GM12878 (cell line): Measurements from ENCODE around the gene CCL14. TPM values are rescaled to one million over a fixed set of nuclear protein-coding genes. Genes with fewer than 3 reads are reported as not detected.

Experiments
- ATAC-seq: fragments of 200-7000 bp; cut with Tn5 transposase; 3 replicates; pipeline ENCODE4 v1.9.1; 2020; ENCODE audit warnings: mild to moderate bottlenecking, moderate library complexity
- BruUV-seq: library from RNA; stranded (reverse); fragments of 400-500 nt; replicated peaks from 2 replicates; lab custom pipeline; 2021; lab: Mats Ljungman, UMichigan
- CTCF ChIA-PET: fragments of 300-600 bp; sonication (Branson Sonifier 250); formaldehyde crosslinking; extraction: SDS; loops from one replicate; lab custom pipeline; 2021; ENCODE audit warnings: inconsistent platforms; lab: Yijun Ruan, JAX
- POLR2A ChIA-PET: fragments of 350-600 bp; formaldehyde crosslinking; extraction: SDS; loops from one replicate; lab custom pipeline; 2021; ENCODE audit warnings: inconsistent platforms; lab: Charles Lee
- RAD21 ChIA-PET: fragments of 300-600 bp; sonication (Branson Sonifier 250); formaldehyde crosslinking; loops from one replicate; lab custom pipeline; 2023; ENCODE audit warnings: antibody characterized with exemption; ENCODE audit not compliant: unreplicated experiment; lab: Charles Lee
- SMC1A ChIA-PET: fragments of 300-600 bp; sonication (Branson Sonifier 250); formaldehyde crosslinking; loops from one replicate; lab custom pipeline; 2023; ENCODE audit not compliant: unreplicated experiment, uncharacterized antibody; lab: Charles Lee
- DNase-seq: peaks from one replicate; pipeline ENCODE4 v3.0.0-alpha.2; 2011; ENCODE audit warnings: low read depth, low spot score
- FAIRE-seq: peaks from 3 replicates; lab custom pipeline; 2011; peaks lifted over from hg19 to GRCh38; lab: Jason Lieb, UNC
- H2AFZ ChIP-seq: 2 replicates; pipeline ENCODE4 v1.6.0; 2011; ENCODE audit warnings: low read depth, low read length, control low read depth; ENCODE audit not compliant: control insufficient read depth
- H3K27ac ChIP-seq: 2 replicates; pipeline ENCODE4 v1.5.1; 2011; ENCODE audit warnings: control low read depth; ENCODE audit not compliant: control insufficient read depth, insufficient read depth
- H3K27me3 ChIP-seq, 2 experiments: replicated peaks in 1 of 2; 2 replicates each; pipeline versions ENCODE4 v1.6.0 to v1.6.1; 2011; ENCODE audit warnings: low read length in 1 of 2; ENCODE audit not compliant: control insufficient read depth in 2 of 2, insufficient read depth in 2 of 2
- H3K36me3 ChIP-seq, 2 experiments: 2 replicates each; pipeline ENCODE4 v1.5.1; 2011; ENCODE audit warnings: low read length in 1 of 2; ENCODE audit not compliant: control insufficient read depth in 2 of 2, insufficient read depth in 2 of 2
- H3K4me1 ChIP-seq: 2 replicates; pipeline ENCODE4 v1.6.1; 2011; ENCODE audit warnings: mild to moderate bottlenecking, low read length, moderate library complexity, mixed read lengths; ENCODE audit not compliant: control insufficient read depth, insufficient read depth
- H3K4me2 ChIP-seq: 2 replicates; pipeline ENCODE4 v1.6.0; 2011; ENCODE audit warnings: control low read depth; ENCODE audit not compliant: control insufficient read depth, insufficient read depth
- H3K4me3 ChIP-seq: fragments of 200-600 bp; sonication (generic); 2 replicates; pipeline ENCODE4 v1.5.1; 2016
- H3K79me2 ChIP-seq: 2 replicates; pipeline ENCODE4 v1.6.0; 2011; ENCODE audit warnings: low read length; ENCODE audit not compliant: control insufficient read depth, insufficient read depth
- H3K9ac ChIP-seq: 2 replicates; pipeline ENCODE4 v1.8.0; 2011; ENCODE audit warnings: low read length, control low read depth, mixed read lengths; ENCODE audit not compliant: control insufficient read depth, insufficient read depth
- H3K9me3 ChIP-seq: replicated peaks from 3 replicates; pipeline ENCODE4 v1.5.1; 2011; ENCODE audit warnings: mild to moderate bottlenecking, low read length; ENCODE audit not compliant: control insufficient read depth, insufficient read depth
- H4K20me1 ChIP-seq: 2 replicates; pipeline ENCODE4 v1.6.0; 2011; ENCODE audit not compliant: control insufficient read depth, insufficient read depth
- EGR1 ChIP-seq, 2 experiments: IDR thresholded peaks; 1 replicate in 1 of 2; 2 replicates in 1 of 2; pipeline ENCODE4 v1.6.1; 2011 to 2012; ENCODE audit warnings: low read depth in 2 of 2, low read length in 2 of 2, borderline replicate concordance in 1 of 2, mild to moderate bottlenecking in 1 of 2, moderate library complexity in 1 of 2
- EP300 ChIP-seq, 2 experiments: fragments of 150-350 bp in 1 of 2; IDR thresholded peaks; 2 replicates each; pipeline ENCODE4 v1.6.1; 2011 to 2012; ENCODE audit warnings: low read depth in 2 of 2, low read length in 2 of 2, borderline replicate concordance in 1 of 2, improper control_type of control experiment in 1 of 2, inconsistent platforms in 1 of 2; ENCODE audit not compliant: control insufficient read depth in 1 of 2
- IKZF2 ChIP-seq, 2 experiments: fragments of 450-650 bp; IDR thresholded peaks; 2 replicates each; pipeline ENCODE4 v1.6.1; 2017; ENCODE audit warnings: mild to moderate bottlenecking in 2 of 2, moderate library complexity in 2 of 2
- KDM1A ChIP-seq: fragments of 200-600 bp; sonication (generic); IDR thresholded peaks from 2 replicates; pipeline ENCODE4 v1.6.1; 2016; ENCODE audit warnings: borderline replicate concordance
- KLF5 ChIP-seq: fragments of 450-650 bp; IDR thresholded peaks from 2 replicates; pipeline ENCODE4 v1.6.1; 2014; ENCODE audit warnings: mild to moderate bottlenecking; ENCODE audit not compliant: partially characterized antibody
- NR2C1 ChIP-seq: fragments of 450-650 bp; IDR thresholded peaks from 2 replicates; pipeline ENCODE4 v1.6.1; 2017; ENCODE audit warnings: antibody characterized with exemption, mild to moderate bottlenecking, moderate library complexity
- NRF1 ChIP-seq: conservative IDR thresholded peaks from 2 replicates; pipeline ENCODE4 v1.6.1; 2011; ENCODE audit warnings: mild to moderate bottlenecking, low read depth, low read length, improper control_type of control experiment
- PML ChIP-seq: IDR thresholded peaks from 2 replicates; pipeline ENCODE4 v1.6.1; 2012; ENCODE audit warnings: low read length, inconsistent platforms
- POLR2A ChIP-seq: IDR thresholded peaks from 2 replicates; pipeline ENCODE4 v1.6.1; 2011; ENCODE audit warnings: low read depth, mild to moderate bottlenecking, low read length
- RELA ChIP-seq: fragments of 450-650 bp; IDR thresholded peaks from 2 replicates; pipeline ENCODE4 v1.8.0; 2014; ENCODE audit warnings: borderline replicate concordance; ENCODE audit not compliant: partially characterized antibody
- SMAD1 ChIP-seq: fragments of 450-650 bp; IDR thresholded peaks from 2 replicates; pipeline ENCODE4 v1.6.1; 2018; ENCODE audit warnings: mild to moderate bottlenecking, low read depth; ENCODE audit not compliant: partially characterized antibody
- SMAD5 ChIP-seq: IDR thresholded peaks from 2 replicates; pipeline ENCODE4 v1.6.1; 2016; ENCODE audit warnings: antibody characterized with exemption, low read depth
- SREBF2 ChIP-seq: IDR thresholded peaks from 2 replicates; pipeline ENCODE4 v1.6.1; 2012; ENCODE audit warnings: mild to moderate bottlenecking, low read length
- YY1 ChIP-seq: IDR thresholded peaks from 2 replicates; pipeline ENCODE4 v1.6.1; 2011; ENCODE audit warnings: low read depth, mild to moderate bottlenecking, low read length
- WGBS: methylation state at CpG from one replicate; pipeline ENCODE4 v1.1.6; 2016; ENCODE audit warnings: low lambda C conversion rate; ENCODE audit not compliant: insufficient replicate concordance, insufficient coverage; ENCODE audit errors: missing lambda C conversion rate; 5-methylcytosine and 5-hydroxymethylcytosine counted together
- in situ Hi-C: fragments of 300-500 bp; cut with MboI; formaldehyde crosslinking; loops from 9 replicates; pipeline ENCODE4 v1.14.3; 2018; ENCODE audit warnings: mixed read lengths
- intact Hi-C: fragments of 100-400 bp; cut with micrococcal nuclease; formaldehyde crosslinking; loops from one replicate; pipeline ENCODE4 v1.14.2; 2022; ENCODE audit not compliant: unreplicated experiment
- polyA plus RNA-seq, 11 experiments: library from polyadenylated mRNA; depleted of rRNA in 4 of 11; unstranded in 6 of 11; stranded (reverse) in 5 of 11; fragments of >200 nt; fragmentation: Nextera tagmentation in 4 of 11; fragmentation: Illumina TruSeq in 1 of 11; extraction: Ambion mirVana in 4 of 11; extraction: Trizol in 1 of 11; gene quantifications; 1 replicate in 1 of 11; 2 replicates in 10 of 11; pipeline versions ENCODE4 v1.2.1 to v1.2.3, GENCODE V29; 2011 to 2016; ENCODE audit warnings: inconsistent platforms in 2 of 11, missing spikeins in 2 of 11, low read depth in 1 of 11
- total RNA-seq, 4 experiments: library from RNA; depleted of rRNA in 3 of 4; stranded (reverse); fragments of >200 nt in 3 of 4; fragmentation: Illumina TruSeq in 1 of 4; extraction: Trizol in 1 of 4; gene quantifications; 2 replicates each; pipeline versions ENCODE4 v1.2.1 to v1.2.3, GENCODE V29; 2013 to 2021
- TF ChIP-seq, protein P1 (sequence below): fragments of 450-650 bp; IDR thresholded peaks from 2 replicates; pipeline ENCODE4 v1.6.1; 2017; ENCODE audit warnings: mild to moderate bottlenecking, moderate library complexity
- TF ChIP-seq, protein P2 (sequence below): fragments of 450-650 bp; IDR thresholded peaks from 2 replicates; pipeline ENCODE4 v1.6.1; 2014; ENCODE audit warnings: mild to moderate bottlenecking

CCL14 gene
- total and polyA plus RNA-seq, 10 of the 15 experiments (the other 5 are each of a cell fraction or from before 2014, with no cell fraction given), result not detected

- ChIA-PET RAD21 (interaction anchor here (0.7 to 1.6 kb wide), 2 partner anchors 32 to 144 kb away, joined by 4 to 9 read pairs; no protein-coding TSS in a partner anchor), POLR2A (no interaction called here), CTCF (interaction anchor here (0.7 to 1.4 kb wide), 3 partner anchors 30 to 72 kb away, joined by 3 to 5 read pairs (median 3); no protein-coding TSS in a partner anchor), SMC1A (interaction anchor here (0.8 to 2.1 kb wide), 4 partner anchors 20 to 71 kb away, joined by 3 to 7 read pairs (median 3); partner anchors contain the start of gene CCL16)
- in situ Hi-C loops, result no loop called here
- no peaks in the 10 kb centered on the region for H3K27me3 ChIP-seq
- no TSS peak for BruUV-seq
- no peak overlapping the region for H3K9ac ChIP-seq
- ATAC-seq, result peak; percentile 27; the same call in 1 of the 3 replicates
- no peak overlapping the region for H3K4me3 ChIP-seq
- H4K20me1 ChIP-seq, result no peaks in the 10 kb centered on the region
- no peak overlapping the region for H2AFZ ChIP-seq
- intact Hi-C loops, result no loop called here
- H3K27ac ChIP-seq, result no peak overlapping the region
- H3K36me3 ChIP-seq, result no peaks in the 10 kb centered on the region
- DNase-seq, result no peak
- no peaks in the 10 kb centered on the region for H3K9me3 ChIP-seq
- WGBS, result 61% methylated on average over 6 of the region's 6 CpGs
- H3K79me2 ChIP-seq, result no peaks in the 10 kb centered on the region
- H3K4me1 ChIP-seq, result peaks cover 12% of the 10 kb centered on the region
- no peak for FAIRE-seq
- H3K4me2 ChIP-seq, result no peak overlapping the region; the same call in 1 of the 2 replicates
- TF ChIP-seq EP300 (IDR thresholded peaks at IDR 0.05; ENCODE audit: borderline replicate concordance in 1 of 2, control insufficient read depth in 1 of 2, low read depth in 2 of 2, low read length in 2 of 2), result no peak
- no peak for TF ChIP-seq SMAD5
- TF ChIP-seq IKZF2 (IDR thresholded peaks at IDR 0.05), result no peak
- no peak for TF ChIP-seq EGR1 (IDR thresholded peaks at IDR 0.05; ENCODE audit: borderline replicate concordance in 1 of 2, low read depth in 2 of 2, low read length in 2 of 2)
- TF ChIP-seq SREBF2, result no peak
- no peak for TF ChIP-seq NR2C1
- no peak for TF ChIP-seq SMAD1
- TF ChIP-seq KLF5, result no peak
- TF ChIP-seq KDM1A, result no peak
- no peak for TF ChIP-seq POLR2A
- TF ChIP-seq NRF1, result no peak
- no peak for TF ChIP-seq YY1
- TF ChIP-seq, protein P1, sequence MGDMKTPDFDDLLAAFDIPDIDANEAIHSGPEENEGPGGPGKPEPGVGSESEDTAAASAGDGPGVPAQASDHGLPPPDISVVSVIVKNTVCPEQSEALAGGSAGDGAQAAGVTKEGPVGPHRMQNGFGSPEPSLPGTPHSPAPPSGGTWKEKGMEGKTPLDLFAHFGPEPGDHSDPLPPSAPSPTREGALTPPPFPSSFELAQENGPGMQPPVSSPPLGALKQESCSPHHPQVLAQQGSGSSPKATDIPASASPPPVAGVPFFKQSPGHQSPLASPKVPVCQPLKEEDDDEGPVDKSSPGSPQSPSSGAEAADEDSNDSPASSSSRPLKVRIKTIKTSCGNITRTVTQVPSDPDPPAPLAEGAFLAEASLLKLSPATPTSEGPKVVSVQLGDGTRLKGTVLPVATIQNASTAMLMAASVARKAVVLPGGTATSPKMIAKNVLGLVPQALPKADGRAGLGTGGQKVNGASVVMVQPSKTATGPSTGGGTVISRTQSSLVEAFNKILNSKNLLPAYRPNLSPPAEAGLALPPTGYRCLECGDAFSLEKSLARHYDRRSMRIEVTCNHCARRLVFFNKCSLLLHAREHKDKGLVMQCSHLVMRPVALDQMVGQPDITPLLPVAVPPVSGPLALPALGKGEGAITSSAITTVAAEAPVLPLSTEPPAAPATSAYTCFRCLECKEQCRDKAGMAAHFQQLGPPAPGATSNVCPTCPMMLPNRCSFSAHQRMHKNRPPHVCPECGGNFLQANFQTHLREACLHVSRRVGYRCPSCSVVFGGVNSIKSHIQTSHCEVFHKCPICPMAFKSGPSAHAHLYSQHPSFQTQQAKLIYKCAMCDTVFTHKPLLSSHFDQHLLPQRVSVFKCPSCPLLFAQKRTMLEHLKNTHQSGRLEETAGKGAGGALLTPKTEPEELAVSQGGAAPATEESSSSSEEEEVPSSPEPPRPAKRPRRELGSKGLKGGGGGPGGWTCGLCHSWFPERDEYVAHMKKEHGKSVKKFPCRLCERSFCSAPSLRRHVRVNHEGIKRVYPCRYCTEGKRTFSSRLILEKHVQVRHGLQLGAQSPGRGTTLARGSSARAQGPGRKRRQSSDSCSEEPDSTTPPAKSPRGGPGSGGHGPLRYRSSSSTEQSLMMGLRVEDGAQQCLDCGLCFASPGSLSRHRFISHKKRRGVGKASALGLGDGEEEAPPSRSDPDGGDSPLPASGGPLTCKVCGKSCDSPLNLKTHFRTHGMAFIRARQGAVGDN, result no peak
- TF ChIP-seq, protein P2, sequence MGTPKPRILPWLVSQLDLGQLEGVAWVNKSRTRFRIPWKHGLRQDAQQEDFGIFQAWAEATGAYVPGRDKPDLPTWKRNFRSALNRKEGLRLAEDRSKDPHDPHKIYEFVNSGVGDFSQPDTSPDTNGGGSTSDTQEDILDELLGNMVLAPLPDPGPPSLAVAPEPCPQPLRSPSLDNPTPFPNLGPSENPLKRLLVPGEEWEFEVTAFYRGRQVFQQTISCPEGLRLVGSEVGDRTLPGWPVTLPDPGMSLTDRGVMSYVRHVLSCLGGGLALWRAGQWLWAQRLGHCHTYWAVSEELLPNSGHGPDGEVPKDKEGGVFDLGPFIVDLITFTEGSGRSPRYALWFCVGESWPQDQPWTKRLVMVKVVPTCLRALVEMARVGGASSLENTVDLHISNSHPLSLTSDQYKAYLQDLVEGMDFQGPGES, result no peak
- no peak for TF ChIP-seq RELA
- no peak for TF ChIP-seq PML
Observed at GRCh38 chr17:36001862-36002603, 15.5 kb upstream of the CCL14 start.
